HG03159 (cell line): ENCODE results near the gene TCEAL3.
A peak's percentile ranks its signal among the peaks of the same experiment; 100 is the strongest.
"Not testable (repeated sequence)": the region's sequence is repeated elsewhere in the genome, so short reads cannot be mapped to it uniquely, and the experiment has no call there.

ENCODE experiments used
- ATAC-seq: cut with Tn5 transposase; IDR thresholded peaks from one replicate; pipeline ENCODE4 v1.9.1; 2021; ENCODE audit warnings: mild to moderate bottlenecking, moderate library complexity; ENCODE audit not compliant: unreplicated experiment

TCEAL3 gene

GRCh38 chrX:103624111-103624510, 16.3 kb downstream of the TCEAL3 start:
- no peak for ATAC-seq

- ATAC-seq, result no peak
Observed at GRCh38 chrX:103626855-103627254, 19.1 kb downstream of the TCEAL3 start.

GRCh38 chrX:103628386-103629317, 20.9 kb downstream of the TCEAL3 start, which contains the start of gene TCEAL1:
Gene TCEAL1 (plus strand): TSS chrX:103628975. CDS start chrX:103629917, 942 bp downstream.
- peak; percentile 61 for ATAC-seq

GRCh38 chrX:103629318-103630170, 21.8 kb downstream of the TCEAL3 start:
- peak; percentile 30 for ATAC-seq

GRCh38 chrX:103630171-103630511, 22.4 kb downstream of the TCEAL3 start:
- ATAC-seq, result no peak

GRCh38 chrX:103631145-103631544, 23.4 kb downstream of the TCEAL3 start:
- ATAC-seq, result no peak

- no peak for ATAC-seq
Observed at GRCh38 chrX:103635436-103635835, 27.7 kb downstream of the TCEAL3 start.

GRCh38 chrX:103637604-103638338, 30.0 kb downstream of the TCEAL3 start:
- ATAC-seq, result no peak

GRCh38 chrX:103638479-103639346, 30.9 kb downstream of the TCEAL3 start:
- ATAC-seq, result not testable (repeated sequence)

GRCh38 chrX:103640401-103641155, 32.8 kb downstream of the TCEAL3 start:
- ATAC-seq, result no peak

- no peak for ATAC-seq
Observed at GRCh38 chrX:103644125-103644524, 36.4 kb downstream of the TCEAL3 start.

GRCh38 chrX:103647630-103648029, 39.9 kb downstream of the TCEAL3 start:
- no peak for ATAC-seq

GRCh38 chrX:103651151-103651773, 43.5 kb downstream of the TCEAL3 start:
- ATAC-seq, result no peak

GRCh38 chrX:103655230-103656000, 47.7 kb downstream of the TCEAL3 start:
- ATAC-seq, result not testable (repeated sequence)

- no peak for ATAC-seq
Observed at GRCh38 chrX:103656617-103657016, 48.9 kb downstream of the TCEAL3 start.

GRCh38 chrX:103657066-103657465, 49.3 kb downstream of the TCEAL3 start:
- ATAC-seq, result not testable (repeated sequence)

- ATAC-seq, result no peak
Observed at GRCh38 chrX:103658681-103659433, 51.1 kb downstream of the TCEAL3 start.
